Activated naive CD8-positive, alpha-beta T cell treated with anti-CD3 and anti-CD28 coated beads, Interleukin-2, amount 10 ng/mL, durations not matched to agents 7 days and 5 days (primary cell): ENCODE data around the gene DNAI2. TPM values are rescaled to one million over a fixed set of nuclear protein-coding genes. Genes with fewer than 3 reads are reported as not detected.
"Not testable (repeated sequence)": the region's sequence is repeated elsewhere in the genome, so short reads cannot be mapped to it uniquely, and the experiment has no call there.

Experiments
- ATAC-seq: fragments of 150-1000 bp; cut with Tn5 transposase; one replicate; pipeline ENCODE4 v1.10.0; 2021; ENCODE audit warnings: low read depth, moderate library complexity
- POLR2A ChIA-PET: fragments of 350-600 bp; sonication (Branson Sonifier 250); formaldehyde crosslinking; loops from one replicate; lab custom pipeline; 2021; ENCODE audit warnings: antibody characterized with exemption; lab: Charles Lee
- DNase-seq: peaks from one replicate; pipeline ENCODE4 v3.0.0; 2021
- H3K27ac Mint-ChIP-seq: one replicate; pipeline ENCODE4 v1.8.0; 2022; ENCODE audit warnings: mild to moderate bottlenecking, mixed read lengths
- H3K27me3 Mint-ChIP-seq: one replicate; pipeline ENCODE4 v1.8.0; 2022; ENCODE audit warnings: mild to moderate bottlenecking, moderate library complexity, mixed read lengths
- H3K36me3 Mint-ChIP-seq: one replicate; pipeline ENCODE4 v1.8.0; 2021; ENCODE audit warnings: mild to moderate bottlenecking, mixed read lengths
- H3K4me1 Mint-ChIP-seq: one replicate; pipeline ENCODE4 v1.8.0; 2021; ENCODE audit warnings: mixed read lengths
- H3K4me3 Mint-ChIP-seq: one replicate; pipeline ENCODE4 v1.8.0; 2022; ENCODE audit warnings: mild to moderate bottlenecking, moderate library complexity, mixed read lengths
- H3K9me3 Mint-ChIP-seq: one replicate; pipeline ENCODE4 v1.8.0; 2021; ENCODE audit warnings: mixed read lengths
- total RNA-seq, 2 experiments: library from RNA; stranded (reverse); gene quantifications; one replicate each; pipeline ENCODE4 v1.2.3, GENCODE V29; 2021

Gene DNAI2
- total RNA-seq, 2 experiments from 2014 or later: 1.2 to 1.6 TPM

GRCh38 chr17:74251569-74251968, 22.5 kb upstream of the DNAI2 start:
- no peak overlapping the region for H3K27ac Mint-ChIP-seq
- POLR2A ChIA-PET: no interaction called here

GRCh38 chr17:74252211-74252610, 21.8 kb upstream of the DNAI2 start:
- Mint-ChIP-seq H3K36me3 (no peaks in the 10 kb centered on the region), H3K9me3 (no peaks in the 10 kb centered on the region), H3K27me3 (no peaks in the 10 kb centered on the region), H3K4me1 (peaks cover 3% of the 10 kb centered on the region), H3K27ac (no peak overlapping the region), H3K4me3 (no peak overlapping the region)
- DNase-seq (no peak), ATAC-seq (no peak)
- POLR2A ChIA-PET: no interaction called here

More at GRCh38 chr17:74251569-74251968, 22.5 kb upstream of the DNAI2 start:
- Mint-ChIP-seq H3K4me3 (no peak overlapping the region), H3K36me3 (peaks cover under 1% of the 10 kb centered on the region), H3K9me3 (no peaks in the 10 kb centered on the region), H3K4me1 (peaks cover 3% of the 10 kb centered on the region), H3K27me3 (no peaks in the 10 kb centered on the region)
- ATAC-seq (no peak), DNase-seq (no peak)

GRCh38 chr17:74253036-74253435, 21.0 kb upstream of the DNAI2 start:
- no peak for DNase-seq
- Mint-ChIP-seq H3K27ac (no peak overlapping the region), H3K36me3 (no peaks in the 10 kb centered on the region), H3K9me3 (no peaks in the 10 kb centered on the region), H3K4me3 (no peak overlapping the region), H3K4me1 (peaks cover 3% of the 10 kb centered on the region), H3K27me3 (no peaks in the 10 kb centered on the region)
- POLR2A ChIA-PET: no interaction called here
- no peak for ATAC-seq

- Mint-ChIP-seq H3K36me3 (no peaks in the 10 kb centered on the region), H3K27me3 (no peaks in the 10 kb centered on the region), H3K4me3 (no peak overlapping the region), H3K27ac (no peak overlapping the region), H3K4me1 (no peaks in the 10 kb centered on the region), H3K9me3 (no peaks in the 10 kb centered on the region)
- POLR2A ChIA-PET: no interaction called here
- no peak for ATAC-seq
- no peak for DNase-seq
Measured at GRCh38 chr17:74257311-74257710, 16.7 kb upstream of the DNAI2 start.

GRCh38 chr17:74259667-74260524, 14.1 kb upstream of the DNAI2 start:
- H3K27ac Mint-ChIP-seq: no peak overlapping the region
- H3K4me1 Mint-ChIP-seq: no peaks in the 10 kb centered on the region
- DNase-seq (no peak), ATAC-seq (no peak)
- no peak overlapping the region for H3K4me3 Mint-ChIP-seq
- H3K27me3 Mint-ChIP-seq: no peaks in the 10 kb centered on the region
- H3K36me3 Mint-ChIP-seq: no peaks in the 10 kb centered on the region
- H3K9me3 Mint-ChIP-seq: no peaks in the 10 kb centered on the region
- POLR2A ChIA-PET: no interaction called here

- H3K27ac Mint-ChIP-seq: no peak overlapping the region
- H3K4me1 Mint-ChIP-seq: no peaks in the 10 kb centered on the region
- POLR2A ChIA-PET: no interaction called here
- no peak overlapping the region for H3K4me3 Mint-ChIP-seq
- ATAC-seq: no peak
- H3K27me3 Mint-ChIP-seq: no peaks in the 10 kb centered on the region
- no peaks in the 10 kb centered on the region for H3K36me3 Mint-ChIP-seq
- DNase-seq: no peak
- no peaks in the 10 kb centered on the region for H3K9me3 Mint-ChIP-seq
Measured at GRCh38 chr17:74260525-74260850, 13.5 kb upstream of the DNAI2 start.

- POLR2A ChIA-PET: interaction anchor here (0.6 kb wide), 1 partner anchor 329 kb away, joined by 4 read pairs; no protein-coding TSS in a partner anchor
- Mint-ChIP-seq H3K4me3 (no peak overlapping the region), H3K36me3 (no peaks in the 10 kb centered on the region), H3K27me3 (peaks cover 9% of the 10 kb centered on the region), H3K4me1 (no peaks in the 10 kb centered on the region), H3K27ac (no peak overlapping the region), H3K9me3 (no peaks in the 10 kb centered on the region)
- DNase-seq (no peak), ATAC-seq (no peak)
Measured at GRCh38 chr17:74262601-74263000, 11.4 kb upstream of the DNAI2 start.

- DNase-seq, H3K4me3 Mint-ChIP-seq, POLR2A ChIA-PET, H3K27ac Mint-ChIP-seq, ATAC-seq, H3K36me3 Mint-ChIP-seq, H3K9me3 Mint-ChIP-seq, H3K4me1 Mint-ChIP-seq: not testable (repeated sequence)
- peaks cover 20% of the 10 kb centered on the region for H3K27me3 Mint-ChIP-seq
Measured at GRCh38 chr17:74267054-74267453, 7.0 kb upstream of the DNAI2 start.

- Mint-ChIP-seq H3K4me1 (peaks cover 2% of the 10 kb centered on the region), H3K4me3 (no peak overlapping the region), H3K27ac (no peak overlapping the region), H3K9me3 (no peaks in the 10 kb centered on the region), H3K36me3 (no peaks in the 10 kb centered on the region), H3K27me3 (peaks cover 20% of the 10 kb centered on the region)
- ATAC-seq (no peak), DNase-seq (no peak)
- POLR2A ChIA-PET: no interaction called here
Measured at GRCh38 chr17:74267579-74267978, 6.5 kb upstream of the DNAI2 start.

GRCh38 chr17:74267987-74268499, 6.0 kb upstream of the DNAI2 start:
- no peak for DNase-seq
- Mint-ChIP-seq H3K27me3 (peaks cover 23% of the 10 kb centered on the region), H3K36me3 (no peaks in the 10 kb centered on the region), H3K4me1 (peaks cover 2% of the 10 kb centered on the region), H3K9me3 (no peaks in the 10 kb centered on the region), H3K4me3 (no peak overlapping the region), H3K27ac (no peak overlapping the region)
- POLR2A ChIA-PET: interaction anchor here (0.7 kb wide), 1 partner anchor 657 kb away, joined by 3 read pairs; no protein-coding TSS in a partner anchor
- ATAC-seq: no peak

- Mint-ChIP-seq H3K9me3 (no peaks in the 10 kb centered on the region), H3K4me3 (no peak overlapping the region), H3K4me1 (peaks cover 2% of the 10 kb centered on the region), H3K27me3 (peaks cover 26% of the 10 kb centered on the region), H3K36me3 (no peaks in the 10 kb centered on the region), H3K27ac (no peak overlapping the region)
- ATAC-seq (no peak), DNase-seq (no peak)
- POLR2A ChIA-PET: interaction anchor here (0.7 kb wide), 1 partner anchor 658 kb away, joined by 3 read pairs; no protein-coding TSS in a partner anchor
Measured at GRCh38 chr17:74268558-74268957, 5.5 kb upstream of the DNAI2 start.

GRCh38 chr17:74270333-74270732, 3.7 kb upstream of the DNAI2 start:
- Mint-ChIP-seq H3K27me3 (peaks cover 30% of the 10 kb centered on the region), H3K4me3 (no peak overlapping the region), H3K27ac (no peak overlapping the region), H3K9me3 (no peaks in the 10 kb centered on the region), H3K4me1 (peaks cover 16% of the 10 kb centered on the region), H3K36me3 (no peaks in the 10 kb centered on the region)
- no peak for ATAC-seq
- POLR2A ChIA-PET: no interaction called here
- DNase-seq: no peak

- POLR2A ChIA-PET: no interaction called here
- Mint-ChIP-seq H3K27me3 (peaks cover 29% of the 10 kb centered on the region), H3K36me3 (no peaks in the 10 kb centered on the region), H3K4me3 (no peak overlapping the region), H3K27ac (no peak overlapping the region), H3K4me1 (peaks cover 21% of the 10 kb centered on the region), H3K9me3 (no peaks in the 10 kb centered on the region)
- DNase-seq: no peak
- ATAC-seq: no peak
Measured at GRCh38 chr17:74271281-74271680, 2.8 kb upstream of the DNAI2 start.

GRCh38 chr17:74271901-74272561, 2.0 kb upstream of the DNAI2 start:
- Mint-ChIP-seq H3K4me3 (no peak overlapping the region), H3K27ac (no peak overlapping the region), H3K4me1 (peaks cover 23% of the 10 kb centered on the region), H3K9me3 (no peaks in the 10 kb centered on the region), H3K36me3 (no peaks in the 10 kb centered on the region), H3K27me3 (peaks cover 26% of the 10 kb centered on the region)
- DNase-seq (no peak), ATAC-seq (no peak)
- POLR2A ChIA-PET: no interaction called here
